Measurements from ENCODE around the gene ADGRV1.

ADGRV1 gene

DNA sequence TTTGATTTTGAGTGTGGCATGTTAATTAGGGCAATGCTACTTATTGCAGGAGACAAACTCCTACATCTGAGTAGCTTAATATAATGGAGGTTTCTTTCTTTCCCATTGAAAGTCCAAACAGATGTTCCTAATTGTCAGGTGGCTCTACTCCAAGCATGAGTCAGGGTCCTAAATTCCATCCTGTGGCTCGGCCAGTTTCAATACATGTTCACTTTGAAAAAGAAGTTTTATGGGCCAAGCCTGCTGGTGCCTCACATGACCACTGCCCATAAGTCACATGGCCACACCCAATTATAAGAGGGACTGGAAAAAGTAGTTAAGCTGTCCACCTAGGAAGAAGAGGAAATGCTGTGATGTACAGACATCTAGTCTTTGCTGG is 654.1 kb downstream of the ADGRV1 start:
- ChIA-PET CTCF (interaction anchor here (0.5 to 0.9 kb wide), 4 partner anchors 168 to 364 kb away, joined by 3 to 4 read pairs (median 4); no protein-coding TSS in a partner anchor), POLR2A (no interaction called here)
- H3K27ac ChIP-seq (ENCODE audit: extremely low read depth, low read depth, low read length), result no peak overlapping the region

More for the DNA sequence above, 654.1 kb downstream of the ADGRV1 start:
- Histone ChIP-seq H3K9me3 (ENCODE audit: control insufficient read depth, insufficient read depth, low read depth, low read length) (no peaks in the 10 kb centered on the region), H3K36me3 (ENCODE audit: control insufficient read depth in 2 of 2, insufficient read depth in 1 of 2, low read length in 2 of 2) (no peaks in the 10 kb centered on the region), H3K4me3 (ENCODE audit: low read depth, low read length) (no peak overlapping the region), H3K4me1 (ENCODE audit: control insufficient read depth, insufficient read depth, low read length) (no peaks in the 10 kb centered on the region)
- TF ChIP-seq, protein P1, sequence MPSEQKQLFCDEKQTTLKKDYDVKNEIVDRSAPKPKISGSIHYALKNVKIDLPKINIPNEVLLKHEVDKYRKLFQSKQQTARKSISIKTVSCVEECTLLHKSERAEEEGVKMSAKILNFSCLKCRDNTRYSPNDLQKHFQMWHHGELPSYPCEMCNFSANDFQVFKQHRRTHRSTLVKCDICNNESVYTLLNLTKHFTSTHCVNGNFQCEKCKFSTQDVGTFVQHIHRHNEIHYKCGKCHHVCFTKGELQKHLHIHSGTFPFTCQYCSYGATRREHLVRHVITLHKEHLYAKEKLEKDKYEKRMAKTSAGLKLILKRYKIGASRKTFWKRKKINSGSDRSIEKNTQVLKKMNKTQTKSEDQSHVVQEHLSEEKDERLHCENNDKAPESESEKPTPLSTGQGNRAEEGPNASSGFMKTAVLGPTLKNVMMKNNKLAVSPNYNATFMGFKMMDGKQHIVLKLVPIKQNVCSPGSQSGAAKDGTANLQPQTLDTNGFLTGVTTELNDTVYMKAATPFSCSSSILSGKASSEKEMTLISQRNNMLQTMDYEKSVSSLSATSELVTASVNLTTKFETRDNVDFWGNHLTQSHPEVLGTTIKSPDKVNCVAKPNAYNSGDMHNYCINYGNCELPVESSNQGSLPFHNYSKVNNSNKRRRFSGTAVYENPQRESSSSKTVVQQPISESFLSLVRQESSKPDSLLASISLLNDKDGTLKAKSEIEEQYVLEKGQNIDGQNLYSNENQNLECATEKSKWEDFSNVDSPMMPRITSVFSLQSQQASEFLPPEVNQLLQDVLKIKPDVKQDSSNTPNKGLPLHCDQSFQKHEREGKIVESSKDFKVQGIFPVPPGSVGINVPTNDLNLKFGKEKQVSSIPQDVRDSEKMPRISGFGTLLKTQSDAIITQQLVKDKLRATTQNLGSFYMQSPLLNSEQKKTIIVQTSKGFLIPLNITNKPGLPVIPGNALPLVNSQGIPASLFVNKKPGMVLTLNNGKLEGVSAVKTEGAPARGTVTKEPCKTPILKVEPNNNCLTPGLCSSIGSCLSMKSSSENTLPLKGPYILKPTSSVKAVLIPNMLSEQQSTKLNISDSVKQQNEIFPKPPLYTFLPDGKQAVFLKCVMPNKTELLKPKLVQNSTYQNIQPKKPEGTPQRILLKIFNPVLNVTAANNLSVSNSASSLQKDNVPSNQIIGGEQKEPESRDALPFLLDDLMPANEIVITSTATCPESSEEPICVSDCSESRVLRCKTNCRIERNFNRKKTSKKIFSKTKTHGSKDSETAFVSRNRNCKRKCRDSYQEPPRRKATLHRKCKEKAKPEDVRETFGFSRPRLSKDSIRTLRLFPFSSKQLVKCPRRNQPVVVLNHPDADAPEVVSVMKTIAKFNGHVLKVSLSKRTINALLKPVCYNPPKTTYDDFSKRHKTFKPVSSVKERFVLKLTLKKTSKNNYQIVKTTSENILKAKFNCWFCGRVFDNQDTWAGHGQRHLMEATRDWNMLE (tag by site-specific recombination; conservative IDR thresholded peaks at IDR 0.05; ENCODE audit: low read depth), result 0 out of 2 replicates have a peak, but pooled peaks have one; percentile 17
- TF ChIP-seq, protein P2, sequence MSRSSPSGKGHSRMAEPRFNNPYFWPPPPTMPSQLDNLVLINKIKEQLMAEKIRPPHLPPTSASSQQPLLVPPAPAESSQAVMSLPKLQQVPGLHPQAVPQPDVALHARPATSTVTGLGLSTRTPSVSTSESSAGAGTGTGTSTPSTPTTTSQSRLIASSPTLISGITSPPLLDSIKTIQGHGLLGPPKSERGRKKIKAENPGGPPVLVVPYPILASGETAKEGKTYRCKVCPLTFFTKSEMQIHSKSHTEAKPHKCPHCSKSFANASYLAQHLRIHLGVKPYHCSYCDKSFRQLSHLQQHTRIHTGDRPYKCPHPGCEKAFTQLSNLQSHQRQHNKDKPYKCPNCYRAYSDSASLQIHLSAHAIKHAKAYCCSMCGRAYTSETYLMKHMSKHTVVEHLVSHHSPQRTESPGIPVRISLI (tag by site-specific recombination; IDR thresholded peaks at IDR 0.05), result 0 out of 2 replicates have a peak, but pooled peaks have one; percentile 22
- TF ChIP-seq, protein P3, sequence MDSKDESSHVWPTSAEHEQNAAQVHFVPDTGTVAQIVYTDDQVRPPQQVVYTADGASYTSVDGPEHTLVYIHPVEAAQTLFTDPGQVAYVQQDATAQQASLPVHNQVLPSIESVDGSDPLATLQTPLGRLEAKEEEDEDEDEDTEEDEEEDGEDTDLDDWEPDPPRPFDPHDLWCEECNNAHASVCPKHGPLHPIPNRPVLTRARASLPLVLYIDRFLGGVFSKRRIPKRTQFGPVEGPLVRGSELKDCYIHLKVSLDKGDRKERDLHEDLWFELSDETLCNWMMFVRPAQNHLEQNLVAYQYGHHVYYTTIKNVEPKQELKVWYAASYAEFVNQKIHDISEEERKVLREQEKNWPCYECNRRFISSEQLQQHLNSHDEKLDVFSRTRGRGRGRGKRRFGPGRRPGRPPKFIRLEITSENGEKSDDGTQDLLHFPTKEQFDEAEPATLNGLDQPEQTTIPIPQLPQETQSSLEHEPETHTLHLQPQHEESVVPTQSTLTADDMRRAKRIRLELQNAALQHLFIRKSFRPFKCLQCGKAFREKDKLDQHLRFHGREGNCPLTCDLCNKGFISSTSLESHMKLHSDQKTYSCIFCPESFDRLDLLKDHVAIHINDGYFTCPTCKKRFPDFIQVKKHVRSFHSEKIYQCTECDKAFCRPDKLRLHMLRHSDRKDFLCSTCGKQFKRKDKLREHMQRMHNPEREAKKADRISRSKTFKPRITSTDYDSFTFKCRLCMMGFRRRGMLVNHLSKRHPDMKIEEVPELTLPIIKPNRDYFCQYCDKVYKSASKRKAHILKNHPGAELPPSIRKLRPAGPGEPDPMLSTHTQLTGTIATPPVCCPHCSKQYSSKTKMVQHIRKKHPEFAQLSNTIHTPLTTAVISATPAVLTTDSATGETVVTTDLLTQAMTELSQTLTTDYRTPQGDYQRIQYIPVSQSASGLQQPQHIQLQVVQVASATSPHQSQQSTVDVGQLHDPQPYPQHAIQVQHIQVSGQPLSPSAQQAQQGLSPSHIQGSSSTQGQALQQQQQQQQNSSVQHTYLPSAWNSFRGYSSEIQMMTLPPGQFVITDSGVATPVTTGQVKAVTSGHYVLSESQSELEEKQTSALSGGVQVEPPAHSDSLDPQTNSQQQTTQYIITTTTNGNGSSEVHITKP (tag by site-specific recombination; IDR thresholded peaks at IDR 0.05), result no peak
